Upper lobe of left lung (tissue), 4 donors: ENCODE results near the gene KIF15.

ENCODE experiments used
- EP300 ChIP-seq, 4 donors: sonication (generic); formaldehyde crosslinking; IDR thresholded peaks; one replicate each; pipeline ENCODE4 v1.5.1; 2017; ENCODE audit warnings: antibody characterized with exemption in 4 of 4, control low read depth in 2 of 4
- POLR2A ChIP-seq, 4 donors: fragments of 450-650 bp; IDR thresholded peaks; one replicate each; pipeline ENCODE4 v1.5.1; 2016 to 2017; ENCODE audit warnings: antibody characterized with exemption in 4 of 4, mild to moderate bottlenecking in 2 of 4
- POLR2AphosphoS5 ChIP-seq, 2 donors: sonication (generic); formaldehyde crosslinking; IDR thresholded peaks; one replicate each; pipeline ENCODE4 v1.5.1; 2017; ENCODE audit warnings: antibody characterized with exemption in 2 of 2
- TF ChIP-seq, protein P1 (sequence below), 6 experiments: fragments of 450-650 bp in 4 of 6; fragments of 200-600 bp in 2 of 6; sonication (generic) in 2 of 6; IDR thresholded peaks; one replicate each; pipeline ENCODE4 v1.5.1; 2016 to 2019; ENCODE audit warnings: antibody characterized with exemption in 6 of 6

DNA sequence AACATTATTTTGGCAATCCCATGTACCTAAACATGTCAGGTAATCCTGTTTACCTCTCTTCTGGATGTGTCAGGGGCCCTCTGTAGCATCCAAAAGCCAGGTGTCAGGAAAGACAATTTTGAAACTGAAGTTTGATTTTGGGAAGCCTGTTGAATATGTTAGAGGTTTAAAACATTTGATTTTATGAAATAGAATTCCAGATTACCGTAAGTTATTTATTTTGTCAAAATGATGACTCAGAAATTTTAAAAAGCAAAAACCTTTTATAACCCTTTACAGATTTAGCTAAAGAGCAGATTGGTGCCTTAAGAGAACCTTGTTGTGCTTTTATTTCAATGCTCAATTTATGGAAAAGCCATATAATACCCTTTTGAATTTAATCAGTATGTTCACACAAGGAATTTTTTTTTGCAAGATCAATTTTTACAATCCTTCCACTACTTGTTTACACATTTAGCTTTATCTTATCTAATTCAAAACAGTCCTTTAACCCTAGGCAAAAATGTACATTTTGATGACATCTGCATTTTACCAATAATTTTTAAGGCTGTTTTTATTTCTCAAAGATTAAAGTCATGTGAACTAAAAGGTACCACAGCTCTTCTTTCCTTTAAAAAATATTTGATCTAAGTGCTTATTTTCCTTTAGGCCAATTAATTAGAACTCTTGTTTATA is 10.0 kb downstream of the KIF15 start:
- TF ChIP-seq, protein P1, sequence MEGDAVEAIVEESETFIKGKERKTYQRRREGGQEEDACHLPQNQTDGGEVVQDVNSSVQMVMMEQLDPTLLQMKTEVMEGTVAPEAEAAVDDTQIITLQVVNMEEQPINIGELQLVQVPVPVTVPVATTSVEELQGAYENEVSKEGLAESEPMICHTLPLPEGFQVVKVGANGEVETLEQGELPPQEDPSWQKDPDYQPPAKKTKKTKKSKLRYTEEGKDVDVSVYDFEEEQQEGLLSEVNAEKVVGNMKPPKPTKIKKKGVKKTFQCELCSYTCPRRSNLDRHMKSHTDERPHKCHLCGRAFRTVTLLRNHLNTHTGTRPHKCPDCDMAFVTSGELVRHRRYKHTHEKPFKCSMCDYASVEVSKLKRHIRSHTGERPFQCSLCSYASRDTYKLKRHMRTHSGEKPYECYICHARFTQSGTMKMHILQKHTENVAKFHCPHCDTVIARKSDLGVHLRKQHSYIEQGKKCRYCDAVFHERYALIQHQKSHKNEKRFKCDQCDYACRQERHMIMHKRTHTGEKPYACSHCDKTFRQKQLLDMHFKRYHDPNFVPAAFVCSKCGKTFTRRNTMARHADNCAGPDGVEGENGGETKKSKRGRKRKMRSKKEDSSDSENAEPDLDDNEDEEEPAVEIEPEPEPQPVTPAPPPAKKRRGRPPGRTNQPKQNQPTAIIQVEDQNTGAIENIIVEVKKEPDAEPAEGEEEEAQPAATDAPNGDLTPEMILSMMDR (IDR thresholded peaks at IDR 0.05), result no peak
- TF ChIP-seq POLR2A (IDR thresholded peaks at IDR 0.05), result no peak
- no peak for TF ChIP-seq EP300 (IDR thresholded peaks at IDR 0.05)
- no peak for TF ChIP-seq POLR2AphosphoS5 (IDR thresholded peaks at IDR 0.05)
